ENCODE measurements around the gene PPIL1. TPM values are rescaled to one million over a fixed set of nuclear protein-coding genes. Genes with fewer than 3 reads are reported as not detected.

The PPIL1 gene
- total and polyA plus RNA-seq, 2 of the 8 experiments (the other 6 are each of a cell fraction or from before 2014, with no cell fraction given) = 83.7 to 86.5 TPM

DNA sequence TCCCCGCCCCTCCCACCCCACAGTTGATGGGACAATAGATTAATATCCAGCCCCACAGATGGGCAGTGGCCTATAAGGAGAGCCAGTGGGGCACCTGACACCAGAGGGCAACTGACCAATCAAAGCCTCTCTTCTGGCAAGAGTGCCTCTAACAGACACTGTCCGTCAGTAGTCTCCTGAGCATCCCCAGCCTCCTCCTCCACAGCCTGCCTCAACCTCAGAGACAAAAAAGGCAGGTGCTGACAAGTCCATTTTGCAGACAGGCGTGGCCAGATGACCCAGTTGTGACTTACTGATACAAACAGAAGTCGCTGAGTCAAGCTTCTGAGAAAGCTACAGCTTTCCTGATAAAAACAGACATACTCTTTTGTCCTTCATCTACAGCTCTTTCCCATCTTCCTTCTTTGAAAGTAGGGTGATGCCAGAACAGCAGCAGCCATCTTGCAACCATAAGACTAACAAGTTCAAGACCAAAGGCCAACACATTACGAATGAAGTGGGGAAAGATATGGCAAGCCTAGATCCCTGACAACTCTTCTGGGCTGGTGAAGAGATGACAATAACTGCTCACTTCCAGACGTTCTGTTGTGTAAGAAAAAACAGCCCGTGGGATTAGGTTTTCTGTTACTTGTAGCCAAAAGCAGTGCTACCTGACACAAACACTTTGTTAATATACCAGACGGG, 12.3 kb downstream of the PPIL1 start (continued):
- TF ChIP-seq PHF8 (conservative IDR thresholded peaks at IDR 0.05; ENCODE audit: low read depth, low read length) = no peak
- TF ChIP-seq CREB1 (IDR thresholded peaks at IDR 0.05) = no peak
- no peak for TF ChIP-seq SRF (IDR thresholded peaks at IDR 0.05; ENCODE audit: low read depth, low read length)
- TF ChIP-seq NANOG (IDR thresholded peaks at IDR 0.05; ENCODE audit: insufficient read depth, low read depth, low read length, poor library complexity, severe bottlenecking) = no peak
- no peak for TF ChIP-seq ZNF274 (IDR thresholded peaks at IDR 0.05; ENCODE audit: borderline replicate concordance, extremely low read depth, low read length)
